DMS53 treated with DMSO at 0.1 percent for 48 hours (cell line): Measurements from ENCODE around the gene SLC41A1.
"Not testable (repeated sequence)": the region's sequence is repeated elsewhere in the genome, so short reads cannot be mapped to it uniquely, and the experiment has no call there.

Source experiments
- DNase-seq: peaks from one replicate; lab custom pipeline; 2025; ENCODE audit not compliant: unreplicated experiment; lab: John Stamatoyannopoulos, UW

The SLC41A1 gene

DNA sequence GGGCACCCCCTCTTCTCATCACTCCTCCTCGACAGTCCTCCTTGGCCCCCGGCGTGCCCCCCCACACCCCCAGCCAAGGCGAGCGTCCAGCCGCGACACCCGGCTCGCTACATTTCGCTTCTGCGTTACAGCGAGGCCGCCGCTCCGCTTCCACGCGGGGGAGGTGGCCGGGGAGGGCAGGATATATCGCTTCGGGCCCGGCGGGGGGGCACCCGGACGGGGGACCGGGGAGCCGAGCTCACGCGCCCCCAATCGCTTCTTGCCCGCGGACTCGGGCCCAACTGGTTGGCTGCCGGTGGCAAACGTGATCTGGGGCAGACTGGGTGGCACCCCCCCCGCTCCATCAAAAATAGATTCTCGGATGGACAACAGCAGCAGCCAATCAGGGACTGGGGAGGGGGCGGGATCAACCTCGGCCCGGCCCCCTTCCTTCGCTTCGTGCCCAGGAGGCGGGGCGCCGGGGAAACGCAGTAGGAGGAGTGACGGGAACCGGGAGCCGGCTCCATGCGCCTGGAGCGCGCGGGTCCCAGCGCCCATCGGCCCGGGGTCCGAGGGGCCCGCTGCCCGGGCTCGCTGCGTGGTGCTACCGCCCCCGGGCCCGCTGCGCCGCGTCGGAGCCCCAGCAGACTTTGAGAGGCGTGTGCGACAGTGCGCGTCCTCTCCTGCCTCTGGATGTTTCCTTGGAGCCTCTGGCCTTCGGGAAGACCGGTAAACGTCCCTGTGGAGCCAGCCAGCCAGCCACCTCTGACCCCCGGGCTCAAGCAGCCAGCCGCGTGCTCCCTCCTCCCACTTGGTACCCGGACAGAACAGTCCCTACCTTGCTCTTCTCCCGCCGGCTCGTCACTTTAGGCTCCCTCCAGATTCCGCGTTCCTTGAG lies at the start of gene SLC41A1:
SLC41A1 (minus strand) TSS at position 321 of the 877 bp plus-strand sequence. CDS start 2,757 bp downstream, outside the sequence.
- peak; percentile 92 for DNase-seq

DNA sequence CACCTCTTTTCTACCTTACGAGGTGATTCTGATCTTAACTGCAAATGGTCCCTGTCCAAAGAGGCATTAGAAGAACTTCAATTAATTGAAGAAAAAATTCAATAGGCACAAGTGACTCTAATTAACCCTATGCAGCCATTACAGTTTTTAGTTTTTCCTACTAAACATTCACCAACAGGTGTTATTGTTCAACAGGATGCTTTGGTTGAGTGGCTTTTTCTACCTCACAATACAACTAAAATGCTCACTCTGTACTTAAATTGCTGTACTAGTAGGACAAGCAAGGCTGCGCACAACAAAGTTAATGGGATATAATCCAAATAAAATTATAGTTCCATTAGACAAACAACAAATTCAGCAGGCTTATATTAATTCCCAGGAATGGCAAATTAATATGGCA lies 48.5 kb upstream of the SLC41A1 start:
- DNase-seq = no peak

GRCh38 chr1:205858141-205858961 lies 45.4 kb upstream of the SLC41A1 start:
- DNase-seq = no peak

- not testable (repeated sequence) for DNase-seq
Observed at GRCh38 chr1:205857501-205857900, 44.5 kb upstream of the SLC41A1 start.

- DNase-seq = no peak
Observed at GRCh38 chr1:205856433-205856832, 43.4 kb upstream of the SLC41A1 start.

- DNase-seq = no peak
Observed at GRCh38 chr1:205852969-205853368, 40.0 kb upstream of the SLC41A1 start.

GRCh38 chr1:205851993-205852392 lies 39.0 kb upstream of the SLC41A1 start:
- DNase-seq = no peak

- DNase-seq = no peak
Observed at GRCh38 chr1:205849619-205850355, 36.8 kb upstream of the SLC41A1 start, which contains the start of gene PM20D1. Gene PM20D1, minus strand, starts transcription at chr1:205850132. Its CDS starts 60 bp downstream, at chr1:205850072.

DNA sequence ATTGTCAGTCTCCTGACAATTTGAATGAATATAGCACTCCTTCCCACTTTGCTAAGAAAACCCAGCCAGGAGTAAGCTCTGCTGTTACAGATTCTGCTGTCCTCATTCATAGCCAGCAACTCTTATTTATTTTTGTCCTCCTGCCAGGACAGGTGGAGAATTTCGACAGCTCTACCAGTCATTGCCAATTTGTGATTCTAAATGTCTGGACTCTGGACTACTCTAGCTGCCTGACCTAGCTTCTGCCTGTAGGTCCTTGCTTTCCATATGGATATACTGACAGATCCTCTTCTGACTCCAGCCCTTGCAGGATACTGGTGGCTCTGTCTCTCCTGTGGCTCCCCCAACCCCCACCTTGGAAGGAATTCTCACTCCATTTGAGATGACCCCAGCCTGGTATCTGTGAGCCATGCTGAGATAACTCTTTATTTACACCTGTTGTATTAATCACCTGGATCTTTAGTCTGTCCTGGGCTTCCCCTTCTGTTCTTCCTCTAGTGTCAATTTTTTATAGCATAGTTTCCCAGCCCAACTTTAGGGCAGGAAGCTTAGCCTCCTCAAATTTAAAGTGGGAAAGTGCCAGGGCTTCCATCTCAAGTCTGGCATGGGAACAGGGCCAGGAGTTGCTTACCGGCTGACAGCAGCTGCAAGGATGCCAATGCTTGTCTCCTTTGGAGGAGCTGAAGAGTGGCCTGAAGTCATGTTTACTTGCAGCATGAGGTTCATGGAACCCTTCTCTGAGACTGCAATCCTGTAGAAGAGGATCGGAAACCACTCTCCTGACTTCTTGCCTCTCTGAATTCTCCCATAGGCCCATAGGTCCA lies 30.2 kb upstream of the SLC41A1 start:
- no peak for DNase-seq

- DNase-seq = no peak
Observed at GRCh38 chr1:205842229-205842628, 29.2 kb upstream of the SLC41A1 start.

GRCh38 chr1:205840146-205840923 lies 27.3 kb upstream of the SLC41A1 start:
- DNase-seq = no peak

DNA sequence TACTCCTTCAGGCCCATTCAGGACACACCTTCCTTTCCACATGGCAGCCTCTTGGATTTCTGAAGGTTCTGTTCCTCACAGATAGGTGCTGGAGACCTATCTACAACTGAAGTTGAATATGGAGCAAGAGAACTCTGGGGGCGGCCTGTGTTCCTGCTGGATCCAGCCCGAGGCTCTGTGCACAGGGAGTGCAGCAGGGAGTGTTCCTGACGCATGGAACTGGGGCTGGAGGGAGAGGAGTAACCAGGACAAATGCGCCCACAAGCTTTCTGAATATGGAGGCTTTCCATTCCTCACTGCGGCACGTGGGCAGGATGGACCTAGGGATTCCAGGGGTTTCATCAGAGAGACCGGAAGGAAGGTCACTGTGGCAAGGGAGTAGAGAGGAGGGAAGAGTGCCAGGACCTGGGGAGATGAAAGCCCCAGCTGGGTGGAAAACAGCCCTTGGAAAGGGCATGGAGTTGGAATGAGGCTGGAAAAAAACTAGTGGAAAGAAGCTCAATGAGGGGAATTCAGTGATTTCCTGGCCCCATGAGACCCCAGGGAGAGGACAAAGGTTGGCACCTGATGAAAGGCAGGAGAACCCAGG lies 24.5 kb upstream of the SLC41A1 start:
- DNase-seq = no peak

GRCh38 chr1:205834751-205835150 lies 21.8 kb upstream of the SLC41A1 start:
- no peak for DNase-seq

- no peak for DNase-seq
Observed at GRCh38 chr1:205832326-205832751, 19.3 kb upstream of the SLC41A1 start.

GRCh38 chr1:205827623-205828022 lies 14.6 kb upstream of the SLC41A1 start:
- no peak for DNase-seq

DNA sequence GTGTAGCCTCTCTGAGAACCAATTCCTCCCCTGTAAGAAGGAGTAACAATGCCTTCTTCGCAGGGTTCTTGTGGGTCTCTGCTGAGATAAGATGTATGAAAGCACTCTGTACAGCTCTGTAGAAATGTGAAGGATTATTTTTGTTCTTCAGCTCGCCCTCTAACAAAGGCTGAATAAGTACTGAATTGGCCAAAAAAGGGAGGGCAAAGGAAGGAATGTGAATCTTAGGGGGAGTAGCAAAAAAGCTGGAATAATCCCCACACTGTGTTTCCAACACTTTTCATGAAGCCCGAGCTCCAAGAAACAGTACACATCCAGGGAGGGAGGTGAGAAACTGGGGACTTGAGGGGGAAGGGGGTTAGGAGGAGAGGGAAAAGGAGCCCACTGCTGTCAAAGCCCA lies 14.0 kb upstream of the SLC41A1 start:
- no peak for DNase-seq

- no peak for DNase-seq
Observed at GRCh38 chr1:205826016-205826806, 13.2 kb upstream of the SLC41A1 start.

- no peak for DNase-seq
Observed at GRCh38 chr1:205824180-205824579, 11.2 kb upstream of the SLC41A1 start.
